Jurkat, Clone E6-1 (cell line): ENCODE data around the gene B4GALT2.
A peak's percentile ranks its signal among the peaks of the same experiment; 100 is the strongest.

Experiments
- DNase-seq: peaks from one replicate; pipeline ENCODE4 v3.0.0-alpha.2; 2011; ENCODE audit warnings: low read depth, low spot score
- H3K4me3 ChIP-seq: 2 replicates; pipeline ENCODE4 v1.5.1; 2011; ENCODE audit warnings: mild to moderate bottlenecking, low read length, control low read depth, moderate library complexity

The B4GALT2 gene

GRCh38 chr1:43945674-43946235 lies 33.3 kb upstream of the B4GALT2 start:
- peak overlapping the region; percentile 97 for H3K4me3 ChIP-seq
- no peak for DNase-seq

DNA sequence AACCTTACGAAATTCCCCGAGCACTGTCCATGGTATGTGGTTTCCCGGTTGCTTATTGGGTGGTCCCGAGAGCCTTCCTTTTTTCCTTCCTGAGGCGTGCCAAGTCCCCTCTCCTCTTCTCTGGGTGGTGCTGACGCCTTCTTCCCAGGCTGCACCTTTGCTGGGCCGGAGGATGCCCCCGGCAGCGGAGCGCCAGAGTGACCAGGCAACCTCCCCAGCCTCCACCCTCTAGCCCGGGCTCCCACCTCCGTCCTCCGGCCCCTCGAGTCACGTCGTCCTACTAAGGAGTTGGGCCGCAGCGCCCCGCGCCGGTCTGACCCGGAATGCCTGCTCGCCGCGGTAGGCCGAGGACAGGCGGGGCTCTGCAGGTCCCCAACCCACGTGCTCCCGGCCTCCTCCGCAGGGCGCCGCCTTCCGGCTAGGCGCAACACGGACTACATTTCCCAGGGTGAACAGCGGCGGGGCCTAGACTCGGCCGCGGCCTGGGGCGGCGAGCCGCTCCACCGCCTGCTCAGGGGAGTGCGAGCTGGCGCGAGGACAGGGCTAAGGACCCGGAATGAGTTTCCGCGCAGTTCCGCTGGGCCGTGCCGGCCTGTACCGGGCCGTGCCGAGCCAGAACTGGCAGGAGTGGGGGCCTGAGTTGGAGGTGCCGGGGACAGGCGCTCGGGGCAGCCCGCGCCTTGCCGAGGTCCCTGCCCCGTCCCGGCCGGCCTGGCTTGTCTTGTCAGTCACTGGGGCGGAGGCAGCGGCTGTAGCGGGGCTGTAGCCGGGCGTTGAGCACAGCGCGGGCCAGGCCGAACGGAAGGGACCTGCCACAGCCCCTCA lies 32.6 kb upstream of the B4GALT2 start, which contains the start of gene IPO13:
Gene IPO13, plus strand, starts transcription at position 715 of the 825 bp plus-strand sequence. CDS start 651 bp downstream, outside the sequence.
- peak within 1 kb of the TSS; percentile 97 for H3K4me3 ChIP-seq
- peak; percentile 93 for DNase-seq

DNA sequence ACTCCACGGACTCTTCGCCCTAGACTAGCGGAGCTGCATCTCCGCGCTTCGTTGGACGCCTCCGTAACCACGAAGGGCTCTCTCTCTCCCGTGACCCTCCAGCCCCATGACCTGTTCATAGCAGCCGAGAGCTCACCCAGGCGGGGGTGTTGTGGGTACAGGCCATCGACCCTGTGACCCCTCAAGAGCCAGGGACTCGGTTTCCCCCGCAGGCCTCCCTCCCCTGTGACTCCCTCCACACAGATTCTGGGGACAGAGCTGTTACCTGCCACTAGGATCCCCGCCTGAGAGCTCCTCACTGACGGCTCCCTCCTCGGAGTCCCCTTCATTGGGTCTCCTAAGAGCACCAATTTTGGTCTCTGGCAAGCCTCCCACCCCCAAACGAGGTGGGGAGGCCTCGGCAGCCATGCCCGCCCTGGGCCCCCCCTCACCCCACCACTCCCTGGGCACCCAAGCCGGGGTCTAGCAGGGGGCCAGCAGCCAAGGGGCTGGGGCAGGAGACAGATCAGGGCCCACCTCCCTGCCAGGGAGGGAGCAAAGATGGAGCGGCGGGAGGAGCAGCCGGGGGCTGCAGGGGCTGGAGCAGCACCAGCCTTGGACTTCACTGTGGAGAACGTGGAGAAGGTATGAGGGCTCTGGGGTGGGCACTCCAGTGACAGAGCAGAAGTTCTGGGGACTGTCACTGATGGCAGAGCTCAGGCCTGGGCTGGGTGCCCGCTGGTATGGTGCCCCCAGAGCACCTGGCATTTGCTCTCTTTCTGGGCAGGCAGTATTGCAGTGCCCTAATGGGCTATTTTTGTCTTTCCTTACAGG lies 31.7 kb upstream of the B4GALT2 start:
- peak overlapping the region; percentile 97 for H3K4me3 ChIP-seq
- no peak for DNase-seq

GRCh38 chr1:43947874-43948437 lies 31.1 kb upstream of the B4GALT2 start:
- peak overlapping the region; percentile 97 for H3K4me3 ChIP-seq
- no peak for DNase-seq

GRCh38 chr1:43949678-43950077 lies 29.3 kb upstream of the B4GALT2 start:
- DNase-seq: no peak
- no peak overlapping the region for H3K4me3 ChIP-seq

DNA sequence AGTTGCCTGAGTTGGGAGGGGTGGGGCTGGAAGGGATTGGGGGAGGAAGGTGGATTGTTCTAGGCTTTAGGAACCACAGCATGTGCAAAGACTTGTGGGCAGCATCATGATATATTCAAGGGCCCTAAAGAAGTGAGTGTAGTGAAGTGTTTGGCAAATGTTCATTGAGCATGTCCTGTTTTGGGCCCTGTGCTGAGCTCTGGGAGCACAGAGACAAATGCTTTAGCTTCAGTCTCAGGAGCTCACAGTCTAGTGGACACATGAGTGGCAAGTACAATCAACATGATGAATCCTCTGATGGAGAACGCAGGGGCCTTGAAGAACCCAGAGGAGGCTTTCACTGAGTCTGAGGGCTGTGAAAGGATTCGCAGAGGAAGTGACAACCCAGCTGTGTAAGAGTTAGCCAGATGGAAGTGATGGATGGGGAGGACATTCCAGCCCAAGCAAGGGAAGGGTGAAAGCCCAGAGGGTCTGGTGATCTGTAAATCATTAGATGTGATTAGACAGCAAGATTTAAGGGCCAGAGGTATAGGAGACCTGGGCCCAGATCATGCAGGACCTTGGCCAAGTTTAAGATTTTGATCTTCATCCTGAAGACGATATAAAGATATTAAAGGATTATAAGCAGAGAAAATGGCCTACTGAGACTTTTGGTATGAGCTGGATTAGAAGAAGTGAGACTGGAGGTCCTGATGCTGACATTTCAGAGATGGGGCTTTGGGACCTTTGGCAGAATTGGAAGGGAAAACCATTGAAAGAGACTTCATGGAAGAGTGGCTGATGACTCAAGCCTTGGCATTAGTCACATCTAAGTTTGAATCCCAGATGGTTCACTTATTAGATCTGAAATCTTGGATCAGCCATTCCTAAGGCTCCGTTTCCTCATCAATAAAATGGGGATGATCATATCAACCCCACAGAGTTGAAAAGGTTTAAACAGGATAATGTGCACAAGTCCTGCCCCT lies 27.7 kb upstream of the B4GALT2 start:
- no peak overlapping the region for H3K4me3 ChIP-seq
- no peak for DNase-seq

- H3K4me3 ChIP-seq: no peak overlapping the region
- no peak for DNase-seq
Measured at GRCh38 chr1:43952731-43953346, 26.2 kb upstream of the B4GALT2 start.

DNA sequence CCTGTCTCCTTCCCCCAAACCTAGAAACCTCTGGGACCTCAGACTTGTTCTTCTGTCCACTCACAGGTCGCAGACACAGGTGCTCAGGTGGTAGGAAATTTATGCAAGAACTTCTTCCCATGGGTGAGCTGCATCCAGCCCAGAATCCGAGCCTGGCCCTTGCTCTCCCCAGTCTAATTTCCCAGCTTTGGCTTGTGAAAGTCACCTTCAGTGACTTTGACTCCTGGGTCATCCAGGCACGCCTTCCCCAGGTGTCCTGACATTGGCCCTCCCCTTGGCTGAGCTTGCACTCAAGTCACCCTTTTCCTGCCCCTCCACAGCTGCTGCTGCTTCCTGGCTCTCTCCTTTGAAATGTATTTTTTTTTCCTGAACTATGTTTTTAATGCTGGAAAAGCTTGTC lies 25.6 kb upstream of the B4GALT2 start:
- DNase-seq: no peak
- H3K4me3 ChIP-seq: no peak overlapping the region

DNA sequence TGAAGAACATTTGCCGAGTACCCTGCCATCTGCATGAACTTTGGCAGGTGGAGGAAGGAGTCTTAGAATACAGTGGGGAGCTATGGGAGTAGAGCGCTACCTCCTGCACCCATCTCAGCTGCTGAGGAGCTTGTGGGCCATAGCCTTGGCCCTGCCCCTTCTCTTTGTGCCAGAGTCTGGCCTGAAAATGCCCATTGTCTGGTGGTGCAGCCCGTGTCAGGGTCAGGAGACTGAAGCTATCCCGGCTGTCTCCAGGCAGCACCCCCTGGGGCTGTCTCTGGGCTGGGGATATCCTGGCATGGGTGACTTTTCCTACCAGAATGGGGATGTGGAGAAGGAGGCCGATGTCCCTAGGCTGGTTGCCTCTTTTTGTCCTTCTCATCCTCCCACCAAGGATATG lies 25.0 kb upstream of the B4GALT2 start:
- no peak overlapping the region for H3K4me3 ChIP-seq
- no peak for DNase-seq

- DNase-seq: no peak
Measured at GRCh38 chr1:43956234-43956633, 22.8 kb upstream of the B4GALT2 start.

GRCh38 chr1:43957407-43958040 lies 21.5 kb upstream of the B4GALT2 start:
- no peak overlapping the region for H3K4me3 ChIP-seq
- no peak for DNase-seq

More at GRCh38 chr1:43956234-43956633, 22.8 kb upstream of the B4GALT2 start:
- no peak overlapping the region for H3K4me3 ChIP-seq

GRCh38 chr1:43958351-43959255 lies 20.4 kb upstream of the B4GALT2 start:
- no peak overlapping the region for H3K4me3 ChIP-seq
- no peak for DNase-seq

GRCh38 chr1:43960798-43961197 lies 18.2 kb upstream of the B4GALT2 start:
- no peak for DNase-seq
- H3K4me3 ChIP-seq: no peak overlapping the region

DNA sequence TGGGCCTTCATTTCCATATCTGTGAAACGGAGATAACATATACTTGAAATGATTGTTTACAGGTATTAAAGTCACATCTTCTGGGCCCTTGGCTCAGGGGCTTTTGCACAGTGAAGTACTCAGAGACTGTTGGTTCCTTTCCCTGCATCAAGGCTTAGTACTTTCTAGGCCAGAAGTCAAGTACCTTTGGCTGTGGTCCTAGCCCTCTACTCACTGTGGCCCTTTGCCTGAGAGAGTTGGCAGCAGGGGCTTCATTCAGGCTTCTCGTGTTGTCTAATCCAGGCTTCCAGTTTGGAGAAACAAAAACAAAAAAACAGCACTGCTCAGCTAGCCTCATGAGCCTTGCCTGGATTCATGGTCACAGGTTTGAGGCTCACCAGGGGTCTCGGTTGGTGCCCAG lies 17.3 kb upstream of the B4GALT2 start:
- no peak overlapping the region for H3K4me3 ChIP-seq
- DNase-seq: no peak

- H3K4me3 ChIP-seq: no peak overlapping the region
- DNase-seq: no peak
Measured at GRCh38 chr1:43962324-43962723, 16.7 kb upstream of the B4GALT2 start.

DNA sequence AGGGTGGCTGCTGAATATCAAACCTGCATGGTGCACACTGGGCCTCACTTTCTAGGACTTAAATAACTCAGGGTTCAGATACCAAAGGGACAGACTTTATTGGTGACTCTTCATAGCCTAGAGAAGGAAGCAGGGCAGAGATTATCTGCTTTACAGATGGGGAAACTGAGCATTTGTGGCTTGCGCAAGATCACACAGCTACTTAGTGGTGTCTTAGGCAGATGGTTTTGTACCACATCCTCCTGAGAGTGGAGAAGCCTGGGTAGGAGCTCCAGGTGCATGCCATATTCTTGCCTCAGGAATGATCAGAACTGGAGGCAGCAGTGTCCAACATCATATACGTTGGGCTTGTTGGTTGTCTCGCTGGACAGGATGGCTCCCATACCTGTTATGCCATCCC lies 16.0 kb upstream of the B4GALT2 start:
- DNase-seq: peak; percentile 85
- H3K4me3 ChIP-seq: no peak overlapping the region

DNA sequence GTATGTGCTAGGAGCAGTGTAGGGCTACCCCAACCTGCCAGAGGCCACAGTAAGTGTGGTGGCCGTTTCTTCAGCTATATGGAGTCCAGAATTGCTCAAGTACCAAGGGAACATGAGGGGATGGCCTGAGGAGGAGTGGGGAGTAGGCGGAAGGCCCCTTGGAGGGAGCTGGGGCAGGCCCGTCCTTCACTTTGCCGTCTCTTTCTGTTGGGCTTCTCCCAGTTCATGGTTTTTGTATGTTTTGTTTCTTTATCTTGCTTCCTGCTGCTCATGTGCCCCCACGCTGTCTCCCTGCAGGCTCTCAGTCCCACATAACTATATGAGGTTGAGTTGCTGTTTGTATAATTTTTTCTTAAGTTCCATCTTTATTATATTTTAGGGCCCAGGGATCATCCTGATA lies 15.1 kb upstream of the B4GALT2 start:
- no peak overlapping the region for H3K4me3 ChIP-seq
- no peak for DNase-seq
